Measurements from ENCODE around the gene ANP32D.
"Not testable (repeated sequence)": the region's sequence is repeated elsewhere in the genome, so short reads cannot be mapped to it uniquely, and the experiment has no call there.

Gene ANP32D

DNA sequence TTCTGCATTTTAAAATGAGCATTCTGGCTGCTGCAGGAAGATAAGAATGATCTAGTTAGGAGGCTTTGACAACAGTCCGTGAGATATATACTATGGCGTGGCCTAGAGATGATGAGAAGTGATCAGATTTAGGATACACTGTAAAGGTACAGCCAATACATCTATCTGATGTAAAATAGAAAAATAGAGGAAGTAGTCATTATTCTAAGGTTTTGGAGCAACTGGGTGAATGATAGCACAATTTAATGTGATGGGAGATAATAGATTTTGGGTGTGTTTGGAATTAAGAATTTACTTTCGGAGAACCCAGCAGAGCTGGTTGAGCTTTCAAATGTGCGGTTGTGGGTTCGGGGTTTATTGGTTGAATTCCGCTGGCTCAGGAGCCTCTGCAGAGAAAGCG, at the start of gene ANP32D:
TSS of gene ANP32D (plus strand) at position 301 of the 400 bp plus-strand sequence. CDS start 106 bp downstream, outside the sequence.
- DNase-seq (ENCODE audit: low read depth): no peak

DNA sequence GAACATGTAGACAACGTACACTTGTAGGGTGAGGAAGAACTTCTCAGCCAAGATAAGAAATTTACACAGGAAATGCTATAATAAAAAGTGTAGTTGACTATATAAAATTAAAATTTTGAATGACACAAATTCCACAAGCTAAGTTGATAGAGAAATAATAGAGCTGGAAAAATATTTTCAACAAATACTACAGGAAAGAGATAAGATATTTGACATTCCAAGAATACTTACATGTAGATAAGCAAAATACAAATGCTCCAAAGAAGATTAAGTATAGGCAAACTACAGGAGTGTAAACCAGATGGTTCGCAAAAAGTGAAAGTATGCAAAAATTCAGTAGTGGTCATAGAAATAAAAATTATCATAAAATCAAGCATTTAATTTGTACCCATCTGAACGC, 49.2 kb upstream of the ANP32D start:
- DNase-seq (ENCODE audit: low read depth): no peak

DNA sequence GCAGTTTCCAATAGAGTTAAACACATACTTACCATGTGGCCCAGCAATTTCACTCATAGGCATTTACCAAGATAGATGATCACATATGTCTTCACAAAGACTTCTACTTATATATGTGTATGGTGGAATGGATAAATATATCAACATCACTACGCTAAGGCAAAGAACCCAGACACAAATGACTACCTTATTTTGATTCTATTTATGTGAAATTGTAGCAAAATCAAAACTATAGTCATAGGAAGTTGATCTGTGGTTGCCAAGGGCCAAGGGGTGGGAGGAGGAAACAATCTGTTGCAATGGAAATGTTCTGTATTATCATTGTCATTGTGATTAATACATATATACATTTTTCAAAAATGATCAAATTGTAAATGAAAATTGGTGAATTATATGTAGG, 47.7 kb upstream of the ANP32D start:
- DNase-seq (ENCODE audit: low read depth): no peak

GRCh38 chr12:48434016-48434415, 38.3 kb upstream of the ANP32D start:
- not testable (repeated sequence) for DNase-seq (ENCODE audit: low read depth)

DNA sequence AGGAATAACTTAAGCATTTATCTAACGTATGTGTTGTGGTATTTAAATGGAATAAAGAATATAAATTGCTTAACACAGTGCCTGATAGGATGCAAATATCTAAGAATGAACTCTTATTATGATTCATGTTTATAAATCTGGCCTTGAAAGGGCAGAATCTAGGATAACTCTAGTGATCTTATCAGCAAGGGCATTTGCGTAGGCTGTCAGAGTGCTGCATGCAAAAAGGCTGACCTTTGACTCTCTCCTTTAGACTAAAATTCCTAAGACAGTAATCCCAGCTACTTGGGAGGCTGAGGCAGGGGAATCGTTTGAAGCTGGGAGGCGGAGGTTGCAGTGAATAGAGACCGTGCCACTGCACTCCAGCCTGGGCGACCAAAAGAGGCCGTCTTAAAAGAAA, 31.3 kb upstream of the ANP32D start:
- DNase-seq (ENCODE audit: low read depth): no peak

- no peak for DNase-seq (ENCODE audit: low read depth)
Measured at GRCh38 chr12:48442179-48442847, 30.0 kb upstream of the ANP32D start.

- DNase-seq (ENCODE audit: low read depth): no peak
Measured at GRCh38 chr12:48445538-48445937, 26.8 kb upstream of the ANP32D start.

DNA sequence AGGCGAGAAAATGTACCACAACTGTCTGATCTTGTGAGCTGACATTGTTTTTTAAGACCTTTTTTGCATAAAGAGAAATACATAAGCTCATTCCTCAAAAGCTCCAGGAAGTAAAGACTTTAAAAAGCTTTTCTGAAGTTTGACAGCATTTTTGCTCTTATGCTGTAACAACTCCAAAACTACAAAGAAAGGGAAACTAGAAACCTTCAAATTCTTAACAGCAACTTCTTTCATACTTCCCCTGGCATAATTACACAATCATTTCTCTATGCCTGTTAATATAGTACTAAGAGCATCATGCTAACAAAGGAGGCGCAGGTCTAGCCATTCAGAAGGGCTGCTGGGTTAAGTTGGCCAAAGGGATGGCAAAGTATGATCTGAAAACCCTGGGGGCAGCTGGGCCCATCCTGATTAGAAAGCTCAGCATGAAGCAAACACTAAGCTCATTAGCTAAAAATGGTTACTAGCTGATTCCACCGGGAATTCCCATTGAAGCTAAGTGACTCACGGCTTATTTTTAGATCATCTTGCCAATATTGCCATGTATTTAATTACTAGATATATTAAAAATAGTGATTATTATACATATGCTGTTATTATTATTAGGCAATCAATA, 26.1 kb upstream of the ANP32D start:
- no peak for DNase-seq (ENCODE audit: low read depth)

- DNase-seq (ENCODE audit: low read depth): no peak
Measured at GRCh38 chr12:48447755-48448154, 24.6 kb upstream of the ANP32D start.

- no peak for DNase-seq (ENCODE audit: low read depth)
Measured at GRCh38 chr12:48451372-48451771, 21.0 kb upstream of the ANP32D start.

GRCh38 chr12:48452961-48453360, 19.4 kb upstream of the ANP32D start:
- not testable (repeated sequence) for DNase-seq (ENCODE audit: low read depth)

DNA sequence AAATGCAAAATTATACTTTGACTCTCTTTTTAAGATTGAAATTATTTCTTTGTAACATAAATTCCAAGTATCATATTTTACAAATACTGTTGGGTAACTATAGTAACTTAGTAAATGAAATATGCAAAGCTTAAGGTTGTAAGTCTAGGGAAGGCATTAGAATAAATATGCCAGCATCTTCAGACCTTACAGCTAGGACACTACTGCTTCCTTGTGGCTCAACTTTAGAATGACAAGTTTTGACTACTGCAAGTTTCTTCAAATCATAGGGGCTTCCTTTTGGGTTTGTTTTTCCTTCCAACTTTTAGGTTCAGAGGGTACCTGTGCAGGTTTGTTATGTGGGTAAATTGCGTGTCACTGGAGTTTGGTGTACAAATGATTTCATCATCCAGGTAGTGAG, 17.7 kb upstream of the ANP32D start:
- no peak for DNase-seq (ENCODE audit: low read depth)

DNA sequence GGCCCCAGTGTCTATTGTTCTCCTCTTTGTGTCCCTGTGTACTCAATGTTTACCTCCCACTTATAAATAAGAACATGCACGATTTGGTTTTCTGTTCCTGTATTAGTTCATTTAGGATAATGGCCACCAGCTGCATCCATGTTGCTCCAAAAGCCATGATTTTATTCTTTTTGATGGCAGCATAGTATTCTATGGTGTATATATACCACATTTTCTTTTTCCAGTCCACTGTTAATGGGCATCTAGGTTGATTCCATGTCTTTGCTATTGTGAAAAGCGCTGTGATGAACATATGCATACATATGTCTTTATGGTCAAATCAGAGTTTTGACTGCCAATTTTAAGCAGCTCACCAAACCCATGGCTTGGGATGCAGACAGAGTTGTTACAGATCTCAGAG, 17.2 kb upstream of the ANP32D start:
- no peak for DNase-seq (ENCODE audit: low read depth)

GRCh38 chr12:48459259-48459658, 13.1 kb upstream of the ANP32D start:
- no peak for DNase-seq (ENCODE audit: low read depth)

GRCh38 chr12:48469027-48469426, 3.3 kb upstream of the ANP32D start:
- DNase-seq (ENCODE audit: low read depth): not testable (repeated sequence)

DNA sequence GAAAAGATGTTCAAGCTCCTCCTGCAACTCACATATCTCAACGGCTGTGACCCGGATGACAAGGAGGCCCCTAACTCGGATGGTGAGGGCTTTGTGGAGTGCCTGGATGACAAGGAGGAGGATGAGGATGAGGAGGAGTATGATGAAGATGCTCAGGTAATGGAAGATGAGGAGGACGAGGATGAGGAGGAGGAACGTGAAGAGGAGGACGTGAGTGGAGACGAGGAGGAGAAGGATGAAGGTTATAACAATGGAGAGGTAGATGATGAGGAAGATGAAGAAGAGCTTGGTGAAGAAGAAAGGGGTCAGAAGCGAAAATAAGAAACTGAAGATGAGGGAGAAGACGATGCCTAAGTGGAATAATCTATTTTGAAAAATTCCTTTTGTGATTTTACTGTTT, 702 bp downstream of the ANP32D start:
- no peak for DNase-seq (ENCODE audit: low read depth)

GRCh38 chr12:48474497-48474896, 2.1 kb downstream of the ANP32D start:
- not testable (repeated sequence) for DNase-seq (ENCODE audit: low read depth)

- no peak for DNase-seq (ENCODE audit: low read depth)
Measured at GRCh38 chr12:48482198-48482597, 9.8 kb downstream of the ANP32D start, which contains the start of gene C12orf54. Gene C12orf54, plus strand, starts transcription at chr12:48482498. Its CDS starts 799 bp downstream, at chr12:48483297.

- no peak for DNase-seq (ENCODE audit: low read depth)
Measured at GRCh38 chr12:48482930-48483329, 10.6 kb downstream of the ANP32D start.

GRCh38 chr12:48486261-48486660, 13.9 kb downstream of the ANP32D start:
- DNase-seq (ENCODE audit: low read depth): no peak

GRCh38 chr12:48486679-48487078, 14.3 kb downstream of the ANP32D start:
- DNase-seq (ENCODE audit: low read depth): no peak

GRCh38 chr12:48489012-48489411, 16.7 kb downstream of the ANP32D start:
- DNase-seq (ENCODE audit: low read depth): no peak

- DNase-seq (ENCODE audit: low read depth): not testable (repeated sequence)
Measured at GRCh38 chr12:48489456-48489855, 17.1 kb downstream of the ANP32D start.

DNA sequence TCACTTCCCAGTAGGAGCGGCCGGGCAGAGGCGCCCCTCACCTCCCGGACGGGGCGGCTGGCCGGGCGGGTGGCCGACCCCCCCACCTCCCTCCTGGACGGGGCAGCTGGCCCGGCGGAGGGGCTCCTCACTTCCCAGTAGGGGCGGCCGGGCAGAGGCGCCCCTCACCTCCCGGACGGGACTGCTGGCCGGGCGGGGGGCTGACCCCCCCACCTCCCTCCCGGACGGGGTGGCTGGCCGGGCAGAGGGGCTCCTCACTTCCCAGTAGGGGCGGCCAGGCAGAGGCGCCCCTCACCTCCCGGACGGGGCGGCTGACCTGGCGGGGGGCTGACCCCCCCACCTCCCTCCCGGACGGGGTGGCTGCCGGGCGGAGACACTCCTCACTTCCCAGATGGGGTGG, 27.9 kb downstream of the ANP32D start:
- DNase-seq (ENCODE audit: low read depth): not testable (repeated sequence)
